HG03378 (cell line): ENCODE measurements around the gene PLEKHF1.

Experiments
- ATAC-seq: cut with Tn5 transposase; IDR thresholded peaks from one replicate; pipeline ENCODE4 v1.9.1; 2021; ENCODE audit warnings: mild to moderate bottlenecking, moderate library complexity; ENCODE audit not compliant: unreplicated experiment

PLEKHF1 gene

GRCh38 chr19:29634423-29635130 is 30.7 kb upstream of the PLEKHF1 start:
- ATAC-seq, result no peak

DNA sequence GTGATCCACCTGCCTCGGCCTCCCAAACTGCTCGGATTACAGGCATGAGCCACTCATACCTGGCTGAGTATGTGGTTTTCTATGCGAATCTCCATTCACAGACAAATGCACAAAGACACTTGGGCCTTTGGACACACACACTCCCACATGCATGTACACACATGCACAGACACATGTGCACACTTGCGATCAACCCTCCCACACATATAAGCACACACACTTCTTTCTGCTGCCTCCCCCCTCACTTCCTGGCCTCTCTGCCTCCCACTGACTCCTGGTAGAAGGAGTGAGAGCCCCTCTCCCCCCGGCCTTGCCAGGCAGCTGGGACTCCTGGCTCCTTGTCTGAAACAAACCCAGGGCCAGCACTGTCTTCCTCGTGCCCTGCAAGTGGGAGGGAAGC is 29.3 kb upstream of the PLEKHF1 start:
- ATAC-seq, result no peak

DNA sequence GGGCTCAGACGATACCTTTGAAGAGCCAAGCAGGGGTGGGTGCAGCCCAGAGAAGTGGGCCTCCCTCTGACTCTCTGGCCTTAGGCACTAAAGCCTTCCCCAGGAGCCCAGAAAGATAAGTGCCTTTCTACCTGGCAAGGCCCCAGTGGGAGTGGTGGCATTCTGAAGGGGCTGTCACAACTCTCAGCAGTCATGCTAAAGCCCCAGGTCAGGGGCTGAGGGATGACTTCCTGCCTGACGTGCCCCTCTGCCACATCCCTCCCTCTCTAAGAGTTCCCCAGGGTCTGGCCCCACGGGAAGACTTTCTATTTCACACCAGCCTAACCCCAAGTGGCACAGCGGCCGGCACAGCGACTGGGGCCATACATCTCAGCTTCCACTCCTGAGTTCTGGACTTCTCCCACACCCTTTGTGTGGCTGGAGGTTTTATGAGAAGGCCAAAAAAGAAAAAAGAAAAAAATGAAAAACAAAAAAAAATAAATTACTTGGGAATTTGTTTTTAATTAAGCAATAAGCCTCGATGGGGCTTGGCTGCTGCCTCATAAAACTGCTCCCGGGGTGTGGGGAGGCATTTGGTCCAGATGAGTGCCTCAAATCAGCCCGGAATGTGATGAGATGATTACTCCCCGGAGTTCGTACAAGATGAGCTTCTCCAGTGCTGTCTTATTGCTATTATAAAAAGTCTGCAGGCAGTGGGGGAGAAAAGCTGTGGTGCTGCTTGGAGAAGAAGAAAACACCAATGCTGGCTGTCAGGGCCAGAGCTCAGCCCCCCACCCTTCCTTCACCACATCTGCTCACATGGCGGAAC is 28.5 kb upstream of the PLEKHF1 start:
- ATAC-seq, result no peak

- ATAC-seq, result no peak
Measured at GRCh38 chr19:29639086-29639485, 26.2 kb upstream of the PLEKHF1 start.

DNA sequence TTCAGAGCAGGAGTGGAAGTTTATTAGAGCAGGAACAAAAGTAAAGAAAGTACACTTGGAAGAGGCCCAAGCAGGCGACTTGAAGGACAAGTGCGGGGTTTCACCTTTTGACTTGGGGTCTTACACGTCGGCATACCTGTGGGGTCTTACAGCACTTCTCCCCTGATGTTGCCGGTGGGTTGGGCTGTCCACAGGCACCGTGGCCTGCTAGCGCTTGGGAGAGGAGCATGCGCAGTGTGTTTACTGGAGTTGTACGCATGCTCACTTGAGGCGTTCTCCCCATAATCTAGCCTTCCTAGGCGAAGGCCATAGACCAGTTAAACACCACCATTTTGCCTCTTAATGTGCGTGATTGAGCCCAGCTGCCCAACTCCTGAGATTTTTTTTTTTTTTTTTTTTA is 25.0 kb upstream of the PLEKHF1 start:
- ATAC-seq, result no peak

- no peak for ATAC-seq
Measured at GRCh38 chr19:29641597-29641996, 23.7 kb upstream of the PLEKHF1 start.

- ATAC-seq, result no peak
Measured at GRCh38 chr19:29643361-29643935, 21.8 kb upstream of the PLEKHF1 start.

DNA sequence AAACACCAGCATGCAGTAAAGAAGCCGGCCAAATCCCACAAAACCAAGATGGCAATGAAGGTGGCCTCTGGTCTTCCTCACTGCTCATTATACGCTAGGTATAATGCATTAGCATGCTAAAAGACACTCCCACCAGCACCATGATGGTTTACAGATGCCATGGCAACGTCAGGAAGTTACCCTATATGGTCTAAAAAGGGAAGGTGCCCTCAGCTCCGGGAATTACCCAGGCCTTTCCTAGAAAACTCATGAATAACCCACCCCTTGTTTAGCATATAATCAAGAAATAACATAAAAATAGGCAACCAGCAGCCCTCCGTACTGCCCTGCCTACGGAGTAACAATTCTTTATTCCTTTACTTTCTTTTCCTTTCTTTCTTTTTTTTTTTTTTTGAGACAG is 21.1 kb upstream of the PLEKHF1 start:
- no peak for ATAC-seq

- no peak for ATAC-seq
Measured at GRCh38 chr19:29645491-29645867, 19.8 kb upstream of the PLEKHF1 start.

DNA sequence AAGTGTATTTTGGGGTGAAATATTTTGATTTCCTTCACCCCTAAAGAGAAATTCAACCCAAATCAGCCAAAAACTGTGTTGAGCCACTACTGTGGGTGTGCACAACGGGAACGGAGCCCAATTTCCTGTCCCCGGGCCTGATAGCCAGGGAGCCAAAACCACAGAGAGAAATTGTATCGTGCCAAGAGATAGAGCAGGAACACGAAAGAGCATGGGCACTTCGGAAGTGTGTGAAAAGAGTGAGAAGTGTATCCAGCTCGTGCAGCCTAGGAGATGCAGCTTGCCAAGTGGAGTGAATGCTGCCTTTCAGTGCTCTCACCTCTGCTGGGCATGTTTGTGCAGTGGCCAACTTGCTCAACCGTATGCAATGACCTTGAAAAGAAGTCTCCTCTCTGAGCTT is 19.4 kb upstream of the PLEKHF1 start:
- ATAC-seq, result no peak

GRCh38 chr19:29650772-29651387 is 14.4 kb upstream of the PLEKHF1 start:
- ATAC-seq, result no peak

- ATAC-seq, result no peak
Measured at GRCh38 chr19:29651622-29652394, 13.5 kb upstream of the PLEKHF1 start.

- ATAC-seq, result no peak
Measured at GRCh38 chr19:29653398-29653797, 11.9 kb upstream of the PLEKHF1 start.

DNA sequence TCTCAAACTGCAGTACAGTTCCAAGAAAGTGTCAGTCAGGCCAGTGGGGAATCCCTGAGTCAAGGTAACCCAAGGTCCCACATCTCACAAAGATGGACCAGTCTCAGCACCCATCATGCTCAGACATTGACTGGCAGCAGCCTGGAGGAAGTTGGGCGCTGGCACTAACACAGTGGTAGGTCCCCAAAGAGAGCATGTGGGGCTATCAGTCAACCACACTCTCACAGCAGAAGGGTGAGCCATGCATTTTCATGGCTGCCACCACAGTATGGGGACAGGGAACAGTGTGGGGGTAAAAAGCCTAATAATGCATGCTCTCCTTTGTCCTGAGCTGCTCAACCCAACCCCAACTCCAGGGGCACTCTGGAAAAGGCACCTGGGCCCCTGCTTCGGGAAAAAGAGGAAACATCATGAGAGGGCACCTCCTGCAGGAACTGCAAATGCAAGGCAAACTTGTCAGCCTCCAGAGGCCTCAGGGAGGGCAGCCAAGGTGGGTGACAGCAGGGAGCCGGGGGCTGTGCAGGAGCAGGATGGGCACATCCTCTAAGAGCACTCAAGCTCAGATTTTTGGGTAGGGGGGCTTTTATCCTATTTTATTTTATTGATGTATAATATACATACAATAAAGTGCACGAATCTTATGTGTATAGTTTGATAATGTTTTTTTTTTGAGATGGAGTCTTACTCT is 9.5 kb upstream of the PLEKHF1 start:
- no peak for ATAC-seq

DNA sequence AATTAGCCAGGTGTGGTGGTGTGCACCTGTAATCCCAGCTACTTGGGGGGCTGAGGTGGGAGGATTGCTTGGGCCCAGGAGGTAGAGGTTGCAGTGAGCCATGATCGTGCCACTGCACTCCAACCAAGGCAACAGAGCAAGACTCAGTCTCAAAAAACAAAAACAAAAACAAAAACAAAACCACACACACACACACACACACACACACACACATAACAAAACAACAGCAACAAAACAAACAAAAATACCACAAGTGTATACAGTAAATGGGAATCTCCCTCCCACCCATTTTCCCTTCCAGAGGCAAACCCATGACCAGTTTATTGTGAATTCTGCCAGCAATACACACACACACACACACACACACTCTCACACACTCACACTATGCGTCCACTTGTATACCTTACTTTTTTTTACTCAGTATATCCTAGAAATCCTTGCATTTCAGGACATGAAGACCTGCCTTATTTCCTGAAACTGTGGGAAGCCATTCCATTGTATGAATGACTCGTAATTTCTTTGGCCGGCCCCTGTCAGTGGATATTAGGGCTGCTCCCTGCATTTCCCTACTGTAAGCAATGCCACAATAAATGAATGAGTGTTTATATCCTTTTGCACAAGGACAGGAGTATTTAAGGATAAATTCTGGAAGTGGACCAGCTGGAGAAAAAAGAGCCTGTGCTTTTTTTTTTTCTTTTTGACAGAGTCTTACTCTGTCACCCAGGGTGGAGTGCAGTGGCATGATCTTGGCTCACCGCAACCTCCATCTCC is 6.9 kb upstream of the PLEKHF1 start:
- no peak for ATAC-seq

GRCh38 chr19:29660835-29661234 is 4.4 kb upstream of the PLEKHF1 start:
- no peak for ATAC-seq

- ATAC-seq, result no peak
Measured at GRCh38 chr19:29662278-29662603, 3.0 kb upstream of the PLEKHF1 start.

- ATAC-seq, result no peak
Measured at GRCh38 chr19:29662604-29663404, 2.5 kb upstream of the PLEKHF1 start.
